Measurements from ENCODE around the gene PLBD2.

The PLBD2 gene

GRCh38 chr12:113396828-113397496 is 38.6 kb downstream of the PLBD2 start:
- no peak for DNase-seq

- DNase-seq, result no peak
Measured at GRCh38 chr12:113397497-113398197, 39.3 kb downstream of the PLBD2 start.

GRCh38 chr12:113398346-113399290 is 40.2 kb downstream of the PLBD2 start:
- DNase-seq, result no peak

- no peak for DNase-seq
Measured at GRCh38 chr12:113399490-113399889, 41.1 kb downstream of the PLBD2 start.

GRCh38 chr12:113400362-113400761 is 42.0 kb downstream of the PLBD2 start:
- no peak for DNase-seq

GRCh38 chr12:113401066-113402000 is 42.9 kb downstream of the PLBD2 start:
- no peak for DNase-seq

GRCh38 chr12:113402586-113403260 is 44.3 kb downstream of the PLBD2 start:
- no peak for DNase-seq

GRCh38 chr12:113403435-113404415 is 45.3 kb downstream of the PLBD2 start, which contains the start of gene SDS:
Gene SDS (minus strand): TSS chr12:113403887. CDS start chr12:113399708, 4,179 bp downstream.
- peak; percentile 12 for DNase-seq

- no peak for DNase-seq
Measured at GRCh38 chr12:113405694-113406093, 47.3 kb downstream of the PLBD2 start.

- no peak for DNase-seq
Measured at GRCh38 chr12:113407931-113408600, 49.7 kb downstream of the PLBD2 start.

- DNase-seq, result no peak
Measured at GRCh38 chr12:113408756-113409298, 50.4 kb downstream of the PLBD2 start.

- DNase-seq, result no peak
Measured at GRCh38 chr12:113409462-113410124, 51.2 kb downstream of the PLBD2 start.

- DNase-seq, result no peak
Measured at GRCh38 chr12:113413488-113413939, 55.1 kb downstream of the PLBD2 start.

GRCh38 chr12:113414519-113415038 is 56.2 kb downstream of the PLBD2 start:
- no peak for DNase-seq

GRCh38 chr12:113416091-113416754 is 57.8 kb downstream of the PLBD2 start:
- DNase-seq, result no peak

GRCh38 chr12:113418213-113418879 is 60.0 kb downstream of the PLBD2 start:
- no peak for DNase-seq

GRCh38 chr12:113420996-113421595 is 62.7 kb downstream of the PLBD2 start:
- DNase-seq, result no peak

All from NCI-H1694 (cell line).